ENCODE measurements around the gene UGGT2. TPM values are rescaled to one million over a fixed set of nuclear protein-coding genes. Genes with fewer than 3 reads are reported as not detected.
"Not testable (repeated sequence)": the region's sequence is repeated elsewhere in the genome, so short reads cannot be mapped to it uniquely, and the experiment has no call there.

The UGGT2 gene
- total RNA-seq, 1 donor from 2014 or later, result 17.4 TPM

- TF ChIP-seq CTCF (conservative IDR thresholded peaks at IDR 0.05; ENCODE audit: low read depth, low read length), result no peak
- DNase-seq (ENCODE audit: low read depth), result no peak
- H3K4me3 ChIP-seq (ENCODE audit: low read depth, low read length), result no peak overlapping the region
These were observed 273.7 kb downstream of the UGGT2 start for GRCh38 chr13:95779522-95779921.

- TF ChIP-seq CTCF (conservative IDR thresholded peaks at IDR 0.05; ENCODE audit: low read depth, low read length), result no peak
- no peak for DNase-seq (ENCODE audit: low read depth)
- no peak overlapping the region for H3K4me3 ChIP-seq (ENCODE audit: low read depth, low read length)
These were observed 281.3 kb downstream of the UGGT2 start for GRCh38 chr13:95771905-95772304.

- no peak overlapping the region for H3K4me3 ChIP-seq (ENCODE audit: low read depth, low read length)
- DNase-seq (ENCODE audit: low read depth), result no peak
- TF ChIP-seq CTCF (conservative IDR thresholded peaks at IDR 0.05; ENCODE audit: low read depth, low read length), result no peak
These were observed 289.6 kb downstream of the UGGT2 start for GRCh38 chr13:95763601-95764000.

GRCh38 chr13:95762626-95763025 is 290.6 kb downstream of the UGGT2 start:
- not testable (repeated sequence) for H3K4me3 ChIP-seq (ENCODE audit: low read depth, low read length)

GRCh38 chr13:95756072-95756471 is 297.1 kb downstream of the UGGT2 start:
- no peak for TF ChIP-seq CTCF (conservative IDR thresholded peaks at IDR 0.05; ENCODE audit: low read depth, low read length)
- DNase-seq (ENCODE audit: low read depth), result no peak

More at GRCh38 chr13:95762626-95763025, 290.6 kb downstream of the UGGT2 start:
- not testable (repeated sequence) for DNase-seq (ENCODE audit: low read depth)

GRCh38 chr13:95754069-95754468 is 299.1 kb downstream of the UGGT2 start:
- DNase-seq (ENCODE audit: low read depth), result no peak
- no peak for TF ChIP-seq CTCF (conservative IDR thresholded peaks at IDR 0.05; ENCODE audit: low read depth, low read length)
- no peak overlapping the region for H3K4me3 ChIP-seq (ENCODE audit: low read depth, low read length)

More at GRCh38 chr13:95756072-95756471, 297.1 kb downstream of the UGGT2 start:
- H3K4me3 ChIP-seq (ENCODE audit: low read depth, low read length), result no peak overlapping the region

GRCh38 chr13:95752677-95753076 is 300.5 kb downstream of the UGGT2 start:
- TF ChIP-seq CTCF (conservative IDR thresholded peaks at IDR 0.05; ENCODE audit: low read depth, low read length), result no peak
- no peak for DNase-seq (ENCODE audit: low read depth)
- no peak overlapping the region for H3K4me3 ChIP-seq (ENCODE audit: low read depth, low read length)

Other genes with a start within 250 kb of the UGGT2 start
- 0.07 and 0.29 TPM in 2 replicates for gene HS6ST3, start 36.7 kb upstream of the UGGT2 start, total RNA-seq